Measurements from ENCODE around the gene GNLY. TPM values are rescaled to one million over a fixed set of nuclear protein-coding genes. Genes with fewer than 3 reads are reported as not detected.
A peak's percentile ranks its signal among the peaks of the same experiment; 100 is the strongest.

Gene GNLY
- polyA plus RNA-seq, 1 experiment: not detected

GRCh38 chr2:85707304-85707703 is 13.1 kb downstream of the GNLY start:
- ChIA-PET CTCF (interaction anchor here (0.7 to 7.7 kb wide), 22 partner anchors 10 to 1287 kb away, joined by 3 to 92 read pairs (median 6); partner anchors contain the start of gene GNLY), POLR2A (no interaction called here)
- Histone ChIP-seq H3K4me3 (ENCODE audit: low read depth, low read length) (no peak overlapping the region), H3K27me3 (ENCODE audit: control insufficient read depth, insufficient read depth, low read length) (no peaks in the 10 kb centered on the region; the same call in 1 of the 2 replicates), H3K36me3 (ENCODE audit: control insufficient read depth, insufficient read depth, low read length) (no peaks in the 10 kb centered on the region)
- DNase-seq (ENCODE audit: low read depth): peak; percentile 58
- peak; percentile 85 for TF ChIP-seq CTCF (IDR thresholded peaks at IDR 0.05; ENCODE audit: insufficient read depth, low read depth, low read length)

GRCh38 chr2:85708641-85709040 is 14.5 kb downstream of the GNLY start:
- CTCF ChIA-PET: interaction anchor here (0.9 to 7.7 kb wide), 10 partner anchors 11 to 76 kb away, joined by 4 to 92 read pairs (median 10); no protein-coding TSS in a partner anchor
- Histone ChIP-seq H3K4me3 (ENCODE audit: low read depth, low read length) (no peak overlapping the region), H3K27me3 (ENCODE audit: control insufficient read depth, insufficient read depth, low read length) (no peaks in the 10 kb centered on the region; the same call in 1 of the 2 replicates), H3K36me3 (ENCODE audit: control insufficient read depth, insufficient read depth, low read length) (no peaks in the 10 kb centered on the region)
- no peak for TF ChIP-seq CTCF (IDR thresholded peaks at IDR 0.05; ENCODE audit: insufficient read depth, low read depth, low read length)
- no peak for DNase-seq (ENCODE audit: low read depth)
- POLR2A ChIA-PET: no interaction called here

- no peak for TF ChIP-seq CTCF (IDR thresholded peaks at IDR 0.05; ENCODE audit: insufficient read depth, low read depth, low read length)
- CTCF ChIA-PET: interaction anchor here (1.2 to 7.7 kb wide), 8 partner anchors 10 to 104 kb away, joined by 4 to 92 read pairs (median 8); no protein-coding TSS in a partner anchor
- no peak for DNase-seq (ENCODE audit: low read depth)
- POLR2A ChIA-PET: no interaction called here
- H3K27me3 ChIP-seq (ENCODE audit: control insufficient read depth, insufficient read depth, low read length): no peaks in the 10 kb centered on the region; the same call in 1 of the 2 replicates
- no peak overlapping the region for H3K4me3 ChIP-seq (ENCODE audit: low read depth, low read length)
- no peaks in the 10 kb centered on the region; the same call in 1 of the 2 replicates for H3K36me3 ChIP-seq (ENCODE audit: control insufficient read depth, insufficient read depth, low read length)
These were observed 15.2 kb downstream of the GNLY start for GRCh38 chr2:85709401-85709811.

- H3K36me3 ChIP-seq (ENCODE audit: control insufficient read depth, insufficient read depth, low read length): no peaks in the 10 kb centered on the region; the same call in 1 of the 2 replicates
- H3K27me3 ChIP-seq (ENCODE audit: control insufficient read depth, insufficient read depth, low read length): no peaks in the 10 kb centered on the region; the same call in 1 of the 2 replicates
- TF ChIP-seq CTCF (IDR thresholded peaks at IDR 0.05; ENCODE audit: insufficient read depth, low read depth, low read length): no peak
- ChIA-PET POLR2A (no interaction called here), CTCF (interaction anchor here (1.2 to 3.2 kb wide), 7 partner anchors 9 to 100 kb away, joined by 3 to 18 read pairs (median 6); no protein-coding TSS in a partner anchor)
- H3K4me3 ChIP-seq (ENCODE audit: low read depth, low read length): no peak overlapping the region
- no peak for DNase-seq (ENCODE audit: low read depth)
These were observed 16.8 kb downstream of the GNLY start for GRCh38 chr2:85710687-85711577.

- Histone ChIP-seq H3K27me3 (ENCODE audit: control insufficient read depth, insufficient read depth, low read length) (no peaks in the 10 kb centered on the region; the same call in 1 of the 2 replicates), H3K36me3 (ENCODE audit: control insufficient read depth, insufficient read depth, low read length) (no peaks in the 10 kb centered on the region; the same call in 1 of the 2 replicates), H3K4me3 (ENCODE audit: low read depth, low read length) (no peak overlapping the region)
- no peak for TF ChIP-seq CTCF (IDR thresholded peaks at IDR 0.05; ENCODE audit: insufficient read depth, low read depth, low read length)
- POLR2A ChIA-PET: no interaction called here
- no peak for DNase-seq (ENCODE audit: low read depth)
- CTCF ChIA-PET: interaction anchor here (0.8 to 3.2 kb wide), 7 partner anchors 8 to 99 kb away, joined by 3 to 18 read pairs (median 5); no protein-coding TSS in a partner anchor
These were observed 17.5 kb downstream of the GNLY start for GRCh38 chr2:85711578-85712060.
